Activated T-cell treated with anti-CD3 and anti-CD28 coated beads, Interleukin-2, amount 50 U/mL, for 4 hours (primary cell): ENCODE data around the gene CSPG4. TPM values are rescaled to one million over a fixed set of nuclear protein-coding genes. Genes with fewer than 3 reads are reported as not detected.
"Not testable (repeated sequence)": the region's sequence is repeated elsewhere in the genome, so short reads cannot be mapped to it uniquely, and the experiment has no call there.

Experiments used
- ATAC-seq, 2 donors: fragments of 200-7000 bp; cut with Tn5 transposase; one replicate each; pipeline ENCODE4 v1.10.0; 2021
- DNase-seq: peaks from one replicate; pipeline ENCODE4 v3.0.0-alpha.2; 2020
- H3K27me3 Mint-ChIP-seq: one replicate; pipeline ENCODE4 v1.8.0; 2021; ENCODE audit warnings: low read depth, mixed read lengths
- H3K36me3 Mint-ChIP-seq: one replicate; pipeline ENCODE4 v1.8.0; 2022; ENCODE audit warnings: mixed read lengths; ENCODE audit not compliant: insufficient read depth
- H3K4me1 Mint-ChIP-seq: one replicate; pipeline ENCODE4 v1.8.0; 2021; ENCODE audit warnings: low read depth, mixed read lengths
- H3K4me3 Mint-ChIP-seq: one replicate; pipeline ENCODE4 v1.8.0; 2021; ENCODE audit warnings: mild to moderate bottlenecking, moderate library complexity, mixed read lengths
- H3K9me3 Mint-ChIP-seq: one replicate; pipeline ENCODE4 v1.8.0; 2021; ENCODE audit warnings: mixed read lengths
- total RNA-seq, 3 donors: library from RNA; stranded (reverse); gene quantifications; one replicate each; pipeline ENCODE4 v1.2.1, GENCODE V29; 2021

Gene CSPG4
- total RNA-seq, 3 donors from 2014 or later = 0.03 TPM; not detected in 2

DNA sequence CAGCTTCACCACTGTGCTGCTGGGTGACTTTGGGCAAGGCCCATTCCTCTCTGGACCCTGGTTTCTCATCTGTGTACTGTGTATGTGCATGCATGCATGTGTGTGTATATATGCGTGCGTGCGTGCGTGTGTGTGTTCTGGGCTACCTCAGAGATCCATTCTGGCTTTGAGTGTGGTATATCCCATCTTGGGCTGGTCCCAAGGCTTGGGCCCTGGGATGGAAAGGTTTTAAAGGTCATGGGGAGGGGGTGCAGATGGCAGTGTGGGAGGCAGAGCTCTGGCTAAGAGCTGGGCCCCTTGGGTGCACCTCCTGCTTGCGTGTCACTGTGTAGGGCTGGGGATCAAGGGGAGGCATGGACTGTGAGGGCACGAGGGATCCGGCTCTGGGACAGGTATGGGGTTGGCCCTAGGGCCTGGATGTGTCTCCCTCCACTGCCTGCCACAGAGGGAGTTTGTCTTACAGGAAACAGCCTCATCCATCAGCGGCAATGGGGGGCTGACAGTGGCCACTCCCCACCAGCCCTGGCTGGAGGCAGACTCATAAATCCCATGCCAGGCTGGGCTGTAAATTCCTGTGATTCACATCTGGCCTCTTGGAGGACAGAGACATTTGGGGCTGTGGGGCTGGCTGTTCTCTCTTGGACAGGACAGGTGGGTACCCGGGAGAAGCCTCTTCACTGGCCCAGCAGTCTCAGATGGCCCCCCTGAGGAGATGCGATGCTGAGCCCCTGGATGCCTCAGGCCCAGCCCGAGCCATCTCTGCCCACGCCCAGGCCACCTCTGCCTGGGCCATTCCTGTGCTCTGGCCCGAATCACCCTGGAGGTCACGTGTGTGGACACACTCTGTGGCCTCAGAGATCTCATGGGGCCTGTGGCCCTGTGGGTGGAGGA lies 21.4 kb upstream of the CSPG4 start:
- peaks cover 13% of the 10 kb centered on the region for H3K4me1 Mint-ChIP-seq
- no peak overlapping the region for H3K4me3 Mint-ChIP-seq

DNA sequence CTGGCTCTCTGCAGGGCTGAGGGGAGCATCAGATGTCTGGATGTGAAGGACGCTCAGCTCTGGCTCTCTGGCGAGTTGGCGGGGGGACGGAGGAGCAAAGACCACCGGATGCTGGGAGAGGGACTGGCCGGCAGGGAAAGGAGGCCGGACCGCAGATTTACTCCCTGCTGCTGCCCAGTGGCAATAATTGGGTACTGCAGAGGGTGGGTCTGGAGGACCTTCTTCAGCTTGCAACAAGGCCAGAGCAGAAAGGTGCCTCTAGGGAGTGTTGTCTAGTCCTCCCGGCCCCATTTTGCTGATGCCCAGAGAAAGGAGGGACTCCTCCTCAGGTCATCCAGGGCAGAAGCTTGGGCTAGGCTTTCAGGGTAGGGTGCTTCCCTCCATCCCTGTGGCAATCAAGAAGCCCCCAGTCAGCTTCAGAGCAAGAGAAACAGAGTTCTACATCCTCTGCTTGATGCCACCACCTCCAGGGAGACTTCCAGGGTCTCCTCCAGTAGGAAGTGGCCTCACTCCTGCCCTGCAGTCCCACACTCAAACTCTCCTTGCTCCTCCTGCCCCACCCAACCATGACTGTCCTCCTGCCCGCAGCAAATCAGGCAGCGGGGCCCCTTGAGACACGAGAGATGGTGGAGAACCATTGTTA lies 20.3 kb upstream of the CSPG4 start:
- ATAC-seq (peak; percentile 57 to 58), DNase-seq (no peak)
- H3K36me3 Mint-ChIP-seq = no peaks in the 10 kb centered on the region
- H3K9me3 Mint-ChIP-seq = no peaks in the 10 kb centered on the region
- peaks cover 11% of the 10 kb centered on the region for H3K4me1 Mint-ChIP-seq
- H3K27me3 Mint-ChIP-seq = peaks cover 16% of the 10 kb centered on the region
- H3K4me3 Mint-ChIP-seq = no peak overlapping the region

More for the DNA sequence above, 21.4 kb upstream of the CSPG4 start:
- Mint-ChIP-seq H3K36me3 (no peaks in the 10 kb centered on the region), H3K9me3 (no peaks in the 10 kb centered on the region), H3K27me3 (peaks cover 15% of the 10 kb centered on the region)
- no peak for ATAC-seq
- DNase-seq = no peak

DNA sequence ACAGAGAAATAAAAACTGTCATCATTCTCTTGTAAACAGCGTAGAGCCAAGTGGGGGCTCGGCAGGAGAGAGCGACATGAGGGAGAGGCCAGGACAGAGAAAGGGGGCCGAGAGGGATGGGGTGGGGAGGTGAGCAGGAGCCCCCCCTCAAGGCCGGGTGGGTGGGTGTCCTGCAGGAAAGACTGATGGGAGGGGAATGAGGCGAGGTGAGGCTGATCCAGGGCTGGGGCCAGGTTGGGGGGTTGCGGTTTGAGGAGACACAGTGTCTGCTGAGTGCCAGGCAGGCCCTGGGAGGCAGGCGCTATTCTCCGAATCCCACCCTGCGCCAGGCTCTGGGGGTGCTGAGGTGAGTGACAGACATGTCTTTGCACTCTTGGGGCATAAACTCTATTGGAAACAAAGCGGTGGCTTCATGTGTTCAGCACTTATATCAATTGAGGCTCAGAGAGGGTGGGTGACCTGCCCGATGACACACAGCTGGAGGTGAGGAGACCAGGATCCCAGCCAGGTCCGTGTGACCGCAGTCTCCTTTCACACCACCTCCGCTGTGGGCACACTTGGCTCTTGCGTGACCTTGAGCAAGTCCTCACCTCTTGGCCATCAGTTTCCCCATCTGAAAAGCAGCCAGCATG lies 19.6 kb upstream of the CSPG4 start:
- Mint-ChIP-seq H3K4me1 (peaks cover 8% of the 10 kb centered on the region), H3K27me3 (peaks cover 20% of the 10 kb centered on the region), H3K4me3 (no peak overlapping the region), H3K36me3 (no peaks in the 10 kb centered on the region), H3K9me3 (no peaks in the 10 kb centered on the region)
- DNase-seq (no peak), ATAC-seq (no peak)

DNA sequence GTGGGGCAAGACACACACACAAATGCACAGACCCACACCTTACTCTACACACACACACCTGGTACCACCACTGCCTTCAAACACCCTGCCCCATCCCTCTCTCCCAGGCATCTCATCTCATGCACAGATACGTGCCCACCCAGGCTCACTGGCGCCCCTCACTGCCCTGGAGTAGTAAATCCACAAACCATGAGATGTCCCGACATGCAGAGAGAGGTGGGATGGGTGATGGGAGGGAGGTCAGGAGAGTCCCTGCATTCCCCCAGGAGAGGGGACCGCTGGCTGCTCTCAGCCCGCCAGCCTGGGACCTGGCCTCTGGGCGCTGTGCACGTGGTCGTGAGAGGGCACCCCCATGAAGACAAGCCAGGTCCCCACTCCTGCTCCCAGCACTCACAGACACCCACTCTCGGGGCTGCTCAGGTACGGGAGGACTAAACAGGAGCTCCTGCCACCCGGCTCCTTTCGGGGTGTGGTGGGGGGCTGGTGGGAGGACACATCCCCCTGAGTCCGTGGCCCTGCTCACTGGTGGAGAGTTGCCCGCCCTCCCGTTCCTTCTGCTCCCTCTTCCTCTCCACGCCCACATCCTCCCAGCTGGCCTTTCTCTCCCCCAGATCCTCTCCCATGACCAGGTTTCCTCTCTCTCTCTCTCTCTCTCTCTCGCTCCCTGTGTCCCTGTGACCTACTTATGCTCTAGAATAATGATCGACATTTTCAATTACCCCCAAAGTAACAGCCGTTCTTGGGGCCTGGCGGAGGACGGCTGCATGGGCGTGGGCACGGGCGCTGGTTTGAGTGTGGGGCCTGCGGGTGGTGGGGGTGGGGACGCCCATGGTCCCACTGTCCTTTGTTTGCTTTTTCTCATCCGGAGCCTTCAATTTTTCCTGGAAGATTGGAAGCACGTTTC lies 18.9 kb upstream of the CSPG4 start:
- H3K4me3 Mint-ChIP-seq = no peak overlapping the region
- peaks cover 20% of the 10 kb centered on the region for H3K27me3 Mint-ChIP-seq
- H3K36me3 Mint-ChIP-seq = no peaks in the 10 kb centered on the region
- H3K4me1 Mint-ChIP-seq = peaks cover 8% of the 10 kb centered on the region
- DNase-seq = no peak
- no peak for ATAC-seq
- H3K9me3 Mint-ChIP-seq = no peaks in the 10 kb centered on the region

DNA sequence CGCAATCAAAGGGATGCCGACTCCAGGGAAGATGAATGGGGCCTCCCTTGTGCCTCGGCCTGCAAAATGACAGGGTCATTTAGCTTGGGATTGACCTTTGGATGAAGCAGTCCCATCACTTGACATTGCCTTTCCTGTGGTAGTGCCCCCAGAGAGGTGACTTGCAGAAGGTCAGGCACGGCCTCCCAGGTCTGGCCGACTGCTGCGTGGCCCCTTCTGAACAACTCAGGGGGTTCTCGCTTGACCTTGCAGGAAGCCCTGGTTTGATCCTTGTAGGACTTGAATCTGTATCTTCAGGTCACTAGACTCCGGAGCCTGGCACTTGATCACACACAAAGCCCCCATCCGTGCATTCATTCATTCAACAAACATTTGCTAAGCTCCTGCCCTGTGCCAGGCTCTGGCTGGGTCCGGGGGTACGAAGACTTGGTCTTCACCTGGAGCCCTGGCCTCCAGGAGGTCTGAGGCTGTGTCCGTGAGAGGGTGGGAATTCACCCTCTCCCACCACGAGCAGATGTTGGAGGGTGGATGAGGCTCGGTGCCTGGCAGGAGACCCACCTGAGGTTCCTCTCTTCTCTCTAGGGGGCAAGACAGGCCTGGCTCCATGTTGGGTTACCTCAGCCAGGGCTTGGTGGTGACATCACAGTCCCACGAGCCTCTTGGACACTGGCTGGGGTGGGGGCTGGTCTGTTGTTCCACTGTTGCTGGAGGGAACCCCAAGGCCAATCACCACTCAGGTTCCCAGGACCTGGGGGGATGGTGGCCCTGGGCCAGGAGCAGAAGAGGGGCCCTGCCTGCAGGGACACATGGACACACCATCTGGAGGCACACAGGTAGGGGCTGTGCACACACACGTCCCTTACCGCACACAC lies 18.0 kb upstream of the CSPG4 start:
- not testable (repeated sequence) for ATAC-seq

DNA sequence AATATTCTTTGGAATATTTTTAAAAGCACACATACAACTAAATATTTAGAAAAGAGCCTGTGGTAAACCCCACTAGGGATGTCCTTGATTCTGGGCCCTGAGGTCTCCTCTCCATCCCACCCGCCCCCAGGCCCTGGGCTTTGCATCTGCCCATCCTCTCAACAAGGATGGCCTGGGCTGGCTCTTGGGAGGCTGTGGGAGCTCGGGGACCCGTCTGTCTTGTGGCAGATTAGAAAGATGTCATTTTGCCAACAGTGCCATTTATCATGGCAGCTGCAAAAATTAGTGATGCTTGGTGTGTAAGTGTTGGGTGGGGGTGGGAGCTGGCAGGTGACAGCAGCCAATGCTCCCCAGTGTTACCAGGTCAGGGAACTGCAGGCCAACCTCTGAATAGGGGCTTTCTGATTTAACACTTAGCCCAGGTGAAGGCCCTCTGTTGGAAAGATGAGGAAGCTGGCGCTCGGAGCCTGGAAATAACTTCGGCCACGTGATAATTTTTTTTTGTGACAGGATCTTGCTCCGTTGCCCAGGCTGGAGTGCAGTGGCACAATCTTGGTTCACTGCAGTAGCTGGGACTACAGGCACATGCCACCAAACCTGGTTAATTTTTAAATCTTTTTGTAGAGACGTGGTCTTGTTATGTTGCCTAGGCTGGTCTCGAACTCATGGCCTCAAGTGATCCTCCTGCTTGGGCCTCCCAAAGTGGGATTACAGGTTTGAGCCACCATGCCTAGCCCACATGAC lies 16.9 kb upstream of the CSPG4 start:
- Mint-ChIP-seq H3K27me3 (peaks cover 20% of the 10 kb centered on the region), H3K4me1 (peaks cover 8% of the 10 kb centered on the region), H3K36me3 (no peaks in the 10 kb centered on the region), H3K9me3 (no peaks in the 10 kb centered on the region), H3K4me3 (no peak overlapping the region)
- DNase-seq = no peak
- no peak for ATAC-seq

More for the DNA sequence above, 18.0 kb upstream of the CSPG4 start:
- H3K4me3 Mint-ChIP-seq, H3K4me1 Mint-ChIP-seq, DNase-seq, H3K36me3 Mint-ChIP-seq, H3K9me3 Mint-ChIP-seq: not testable (repeated sequence)
- H3K27me3 Mint-ChIP-seq = peaks cover 20% of the 10 kb centered on the region

DNA sequence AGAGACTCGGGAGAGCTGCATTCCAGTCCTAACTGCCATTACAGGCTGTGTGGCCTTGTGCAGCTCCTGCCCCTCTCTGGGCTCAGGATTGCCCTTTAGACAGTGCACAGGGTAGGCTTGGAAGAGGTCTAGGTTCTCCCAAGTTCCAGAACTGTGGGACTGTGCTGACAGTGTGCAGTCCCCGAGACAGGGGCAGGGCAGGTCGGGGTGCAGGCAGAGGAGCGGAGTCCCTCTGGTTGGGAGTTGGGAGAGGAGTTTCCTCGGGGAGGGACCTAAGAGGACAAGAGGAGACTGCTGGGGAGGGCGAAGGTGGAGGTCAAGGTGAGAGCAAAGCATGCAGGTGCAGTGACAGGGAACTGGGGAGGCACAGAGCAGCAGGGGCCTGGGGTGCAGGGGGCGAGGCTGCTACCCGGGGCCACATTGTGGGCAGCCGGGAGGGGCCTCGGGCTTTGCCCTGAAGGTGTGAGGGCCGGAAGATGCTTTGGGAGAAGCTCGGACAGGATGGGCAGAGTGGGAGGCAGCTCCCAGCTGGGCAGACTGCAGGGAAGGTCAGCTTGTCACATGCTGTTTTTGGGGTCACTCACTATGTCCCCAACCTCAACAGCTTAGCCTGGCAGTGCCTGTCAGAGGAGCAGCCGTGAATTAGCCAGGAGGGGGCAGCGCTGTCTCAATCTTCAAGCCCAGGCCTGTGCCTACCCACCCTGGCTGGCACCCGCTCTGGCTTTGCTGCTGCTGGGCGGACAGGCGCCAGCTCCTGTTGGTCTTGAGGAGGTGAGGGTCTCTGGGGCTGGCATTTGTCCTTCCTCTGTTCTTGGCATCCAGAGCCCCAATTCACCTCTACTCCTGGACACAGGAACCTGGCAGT lies 15.4 kb upstream of the CSPG4 start:
- H3K4me3 Mint-ChIP-seq = no peak overlapping the region
- DNase-seq = peak; percentile 69
- peaks cover 8% of the 10 kb centered on the region for H3K4me1 Mint-ChIP-seq

DNA sequence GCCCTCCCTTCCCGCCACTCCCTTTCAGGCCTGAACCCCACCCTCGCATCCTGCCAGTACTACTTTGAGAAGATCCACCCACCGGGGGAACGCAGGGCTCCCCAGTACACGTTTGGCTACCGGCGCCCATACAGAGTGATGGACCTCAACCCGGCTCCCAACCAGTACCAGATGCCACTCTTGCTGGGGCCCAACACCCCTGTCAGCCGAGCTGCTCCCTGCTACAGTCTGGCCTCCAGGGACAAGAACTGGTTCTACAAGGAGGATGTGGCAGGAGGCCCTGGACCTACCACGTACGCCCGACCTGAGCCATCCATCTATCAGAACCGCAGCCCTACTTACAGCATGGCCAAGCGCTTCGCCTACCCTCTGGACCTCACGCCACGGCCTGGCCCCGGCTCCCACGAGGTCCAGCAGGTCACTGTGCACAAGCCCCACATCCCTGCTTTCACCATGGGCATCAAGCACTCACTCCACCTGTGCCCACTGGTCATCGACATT lies 14.4 kb upstream of the CSPG4 start:
- Mint-ChIP-seq H3K36me3 (no peaks in the 10 kb centered on the region), H3K27me3 (peaks cover 14% of the 10 kb centered on the region), H3K4me3 (no peak overlapping the region), H3K9me3 (no peaks in the 10 kb centered on the region), H3K4me1 (peaks cover 4% of the 10 kb centered on the region)
- ATAC-seq = no peak
- DNase-seq = no peak

More for the DNA sequence above, 15.4 kb upstream of the CSPG4 start:
- no peaks in the 10 kb centered on the region for H3K9me3 Mint-ChIP-seq
- H3K27me3 Mint-ChIP-seq = peaks cover 20% of the 10 kb centered on the region
- peak; percentile 72 to 80 for ATAC-seq
- H3K36me3 Mint-ChIP-seq = no peaks in the 10 kb centered on the region

DNA sequence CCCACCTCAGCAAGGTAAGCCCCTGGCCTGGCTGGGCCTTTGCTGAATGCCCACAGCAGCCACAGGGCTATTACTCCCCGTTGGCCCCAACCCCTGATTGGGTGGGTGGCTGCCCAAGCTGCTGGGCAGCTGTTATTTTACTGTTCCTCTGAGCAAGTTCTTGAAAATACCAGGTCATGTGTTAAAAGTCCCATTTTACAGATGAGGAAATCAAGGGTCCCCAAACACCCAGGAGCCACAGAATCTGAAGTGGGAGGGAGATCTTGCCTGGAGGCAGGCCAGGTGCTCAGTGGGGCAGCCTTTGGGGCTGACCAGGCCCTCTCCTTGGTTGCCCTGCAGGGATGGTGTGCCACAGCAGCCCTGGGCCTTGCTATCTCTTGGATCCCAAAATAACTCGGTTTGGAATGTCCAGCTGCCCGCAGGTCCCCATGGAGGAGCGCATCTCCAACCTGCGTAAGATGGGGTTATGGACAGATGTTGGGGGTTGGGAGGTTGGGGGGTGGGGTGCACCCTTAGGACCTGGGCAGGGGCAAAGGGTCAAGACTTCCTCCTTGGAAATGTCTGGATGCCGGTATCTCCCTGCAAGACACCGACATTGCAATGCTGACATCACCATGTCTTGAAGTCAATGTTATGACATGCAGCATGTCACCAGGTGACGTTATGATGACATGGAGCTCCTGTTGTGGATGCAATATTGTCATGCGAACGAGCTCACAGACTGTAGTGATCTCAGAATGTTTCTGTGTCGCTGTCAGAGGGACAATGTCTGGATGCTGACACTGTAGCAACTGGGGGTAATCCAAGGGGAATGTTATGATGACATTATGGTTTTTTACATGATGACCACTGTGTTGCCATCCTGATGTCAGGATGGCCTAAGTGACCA lies 13.3 kb upstream of the CSPG4 start:
- no peaks in the 10 kb centered on the region for H3K9me3 Mint-ChIP-seq
- DNase-seq = no peak
- peaks cover 11% of the 10 kb centered on the region for H3K27me3 Mint-ChIP-seq
- no peaks in the 10 kb centered on the region for H3K36me3 Mint-ChIP-seq
- peaks cover 2% of the 10 kb centered on the region for H3K4me1 Mint-ChIP-seq
- no peak for ATAC-seq
- no peak overlapping the region for H3K4me3 Mint-ChIP-seq

DNA sequence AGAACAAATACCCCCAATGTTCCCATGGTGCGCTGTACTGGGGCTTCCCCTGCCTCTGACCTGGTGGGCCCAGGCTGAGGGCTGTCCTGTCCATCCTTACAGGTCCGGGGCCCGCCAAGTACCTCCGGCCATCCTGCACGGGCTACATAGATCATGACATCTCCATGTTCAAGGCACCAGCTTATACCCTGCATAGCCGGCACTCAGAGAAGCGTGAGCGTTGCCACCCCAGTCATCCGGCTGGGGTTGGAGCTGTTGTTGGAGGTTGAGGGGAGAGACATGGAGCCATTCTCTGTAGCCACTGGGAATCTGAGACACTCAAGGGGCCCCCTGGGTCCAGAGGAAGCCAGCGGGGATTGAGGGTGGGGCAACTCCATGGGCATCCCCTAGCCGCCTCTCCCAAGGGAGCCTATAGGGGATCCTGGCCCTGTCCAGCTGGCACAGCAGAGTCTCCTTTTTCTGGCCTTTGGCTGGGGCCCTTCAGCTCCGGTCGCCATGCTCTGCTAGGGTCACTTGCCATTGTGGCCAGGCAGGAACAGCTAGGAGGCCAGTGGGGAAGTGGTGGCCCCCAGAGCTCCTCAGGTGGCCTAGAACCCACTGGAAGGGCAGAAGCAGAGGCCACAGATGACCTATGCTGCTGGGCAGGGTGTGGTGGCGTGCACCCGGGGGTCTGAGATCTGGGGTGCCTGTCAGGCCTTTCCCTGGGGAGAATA lies 12.5 kb upstream of the CSPG4 start:
- Mint-ChIP-seq H3K9me3 (no peaks in the 10 kb centered on the region), H3K4me3 (no peak overlapping the region), H3K27me3 (peaks cover 13% of the 10 kb centered on the region), H3K36me3 (no peaks in the 10 kb centered on the region), H3K4me1 (peaks cover 4% of the 10 kb centered on the region)
- DNase-seq (no peak), ATAC-seq (no peak)
